SIG-M5 treated with dmso at 0.1 percent for 504 hours (cell line): ENCODE data around the gene SIVA1.

Experiments
- DNase-seq: peaks from one replicate; lab custom pipeline; 2025; ENCODE audit not compliant: unreplicated experiment; lab: John Stamatoyannopoulos, UW

SIVA1 gene

GRCh38 chr14:104770851-104771272 lies 17.9 kb downstream of the SIVA1 start:
- DNase-seq = no peak

- no peak for DNase-seq
Observed at GRCh38 chr14:104771374-104771773, 18.4 kb downstream of the SIVA1 start.

- DNase-seq = no peak
Observed at GRCh38 chr14:104771918-104772706, 19.2 kb downstream of the SIVA1 start.

- no peak for DNase-seq
Observed at GRCh38 chr14:104772707-104773504, 20.0 kb downstream of the SIVA1 start.

GRCh38 chr14:104773505-104774452 lies 20.8 kb downstream of the SIVA1 start:
- DNase-seq = no peak

GRCh38 chr14:104774453-104775072 lies 21.6 kb downstream of the SIVA1 start:
- peak; percentile 53 for DNase-seq

GRCh38 chr14:104775073-104775489 lies 22.1 kb downstream of the SIVA1 start:
- no peak for DNase-seq

GRCh38 chr14:104776481-104776880 lies 23.5 kb downstream of the SIVA1 start:
- DNase-seq = no peak

GRCh38 chr14:104776961-104777807 lies 24.2 kb downstream of the SIVA1 start:
- no peak for DNase-seq

GRCh38 chr14:104777808-104778249 lies 24.9 kb downstream of the SIVA1 start:
- DNase-seq = no peak

- no peak for DNase-seq
Observed at GRCh38 chr14:104778694-104779331, 25.9 kb downstream of the SIVA1 start.

GRCh38 chr14:104779776-104780512 lies 27.0 kb downstream of the SIVA1 start:
- no peak for DNase-seq

- DNase-seq = no peak
Observed at GRCh38 chr14:104780513-104781030, 27.6 kb downstream of the SIVA1 start.

GRCh38 chr14:104781271-104782077 lies 28.5 kb downstream of the SIVA1 start:
- DNase-seq = no peak

GRCh38 chr14:104782086-104782807 lies 29.3 kb downstream of the SIVA1 start:
- DNase-seq = no peak

GRCh38 chr14:104782808-104783139 lies 29.8 kb downstream of the SIVA1 start:
- no peak for DNase-seq
